ENCODE data around the gene TRIM28. TPM values are rescaled to one million over a fixed set of nuclear protein-coding genes. Genes with fewer than 3 reads are reported as not detected.

Gene TRIM28
- total and polyA plus RNA-seq, 7 donors: 84.8 to 236 (median 201) TPM

DNA sequence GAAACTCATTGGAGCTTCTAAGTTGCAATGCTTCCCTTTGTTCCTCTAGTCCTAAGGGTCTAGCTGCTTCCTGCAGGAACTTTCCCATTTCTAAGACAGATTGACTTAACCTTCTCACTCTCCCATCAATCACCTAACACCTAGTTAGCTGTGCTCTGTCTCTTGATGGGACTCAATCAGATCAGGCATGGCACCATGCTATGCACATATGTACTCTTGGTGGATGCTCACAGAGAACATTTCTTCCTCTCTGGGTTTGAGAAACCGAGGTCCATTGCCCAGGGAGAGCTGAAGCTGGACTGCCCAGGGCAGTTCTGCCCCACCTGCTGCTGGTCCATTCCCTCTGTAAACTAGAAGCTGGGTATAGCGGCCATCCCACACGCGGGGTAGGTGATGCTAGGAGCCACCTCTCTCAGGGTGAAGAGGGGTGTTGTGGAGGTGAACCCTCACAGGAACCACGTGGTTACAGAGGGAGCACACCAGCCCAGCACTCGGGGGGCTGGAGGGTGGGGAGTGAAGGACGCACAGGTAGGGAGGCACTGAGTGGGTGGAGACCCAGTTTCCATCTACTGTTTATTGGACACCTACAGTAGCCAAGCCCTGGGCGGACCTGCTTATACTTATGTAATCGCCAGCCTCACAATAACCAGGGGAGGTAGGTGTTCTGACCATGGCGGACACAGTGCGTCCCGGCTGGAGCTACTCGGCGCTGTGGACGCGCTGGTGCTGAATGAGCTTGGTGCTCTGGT lies 17.7 kb downstream of the TRIM28 start:
- peak overlapping the region; percentile 57 to 71 (median 65) for H3K27ac ChIP-seq
- H3K27me3 ChIP-seq: no peaks in the 10 kb centered on the region
- H3K9me3 ChIP-seq: no peaks in the 10 kb centered on the region
- DNase-seq: no peak
- intact Hi-C loops (cut with DNase I): no loop called here
- TF ChIP-seq, protein P1, sequence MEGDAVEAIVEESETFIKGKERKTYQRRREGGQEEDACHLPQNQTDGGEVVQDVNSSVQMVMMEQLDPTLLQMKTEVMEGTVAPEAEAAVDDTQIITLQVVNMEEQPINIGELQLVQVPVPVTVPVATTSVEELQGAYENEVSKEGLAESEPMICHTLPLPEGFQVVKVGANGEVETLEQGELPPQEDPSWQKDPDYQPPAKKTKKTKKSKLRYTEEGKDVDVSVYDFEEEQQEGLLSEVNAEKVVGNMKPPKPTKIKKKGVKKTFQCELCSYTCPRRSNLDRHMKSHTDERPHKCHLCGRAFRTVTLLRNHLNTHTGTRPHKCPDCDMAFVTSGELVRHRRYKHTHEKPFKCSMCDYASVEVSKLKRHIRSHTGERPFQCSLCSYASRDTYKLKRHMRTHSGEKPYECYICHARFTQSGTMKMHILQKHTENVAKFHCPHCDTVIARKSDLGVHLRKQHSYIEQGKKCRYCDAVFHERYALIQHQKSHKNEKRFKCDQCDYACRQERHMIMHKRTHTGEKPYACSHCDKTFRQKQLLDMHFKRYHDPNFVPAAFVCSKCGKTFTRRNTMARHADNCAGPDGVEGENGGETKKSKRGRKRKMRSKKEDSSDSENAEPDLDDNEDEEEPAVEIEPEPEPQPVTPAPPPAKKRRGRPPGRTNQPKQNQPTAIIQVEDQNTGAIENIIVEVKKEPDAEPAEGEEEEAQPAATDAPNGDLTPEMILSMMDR (IDR thresholded peaks at IDR 0.05): no peak
- TF ChIP-seq EP300 (IDR thresholded peaks at IDR 0.05): no peak
- no peak for TF ChIP-seq POLR2A (IDR thresholded peaks at IDR 0.05)
- no peak for TF ChIP-seq POLR2AphosphoS5 (IDR thresholded peaks at IDR 0.05)
- peaks cover 3 to 10% (median 5%) of the 10 kb centered on the region in 4 donors for H3K36me3 ChIP-seq
- 47 to 64% methylated on average over 16 of the region's 16 CpGs for WGBS, 2 donors
- peak overlapping the region; percentile 33 to 51 (median 41) for H3K4me3 ChIP-seq
- peaks cover 0 to 49% (median 44%) of the 10 kb centered on the region in 4 donors for H3K4me1 ChIP-seq

GRCh38 chr19:58562122-58563033 lies 18.5 kb downstream of the TRIM28 start:
- Histone ChIP-seq H3K27ac (peak overlapping the region; percentile 57 to 71 (median 65)), H3K9me3 (no peaks in the 10 kb centered on the region), H3K36me3 (peaks cover 0 to 13% (median 0%) of the 10 kb centered on the region in 4 donors), H3K4me1 (peaks cover 0 to 41% (median 36%) of the 10 kb centered on the region in 4 donors), H3K4me3 (peak overlapping the region; percentile 33 to 51 (median 41)), H3K27me3 (no peaks in the 10 kb centered on the region)
- WGBS, 2 donors: 4 to 9% methylated on average over 107 of the region's 107 CpGs
- peak; percentile 80 for DNase-seq
- no peak for TF ChIP-seq POLR2A (IDR thresholded peaks at IDR 0.05)
- peak in 3 of 4 donors; percentile 3 to 63 (median 23) for TF ChIP-seq POLR2AphosphoS5 (IDR thresholded peaks at IDR 0.05)
- intact Hi-C loops (cut with DNase I): no loop called here

GRCh38 chr19:58563034-58563573 lies 19.2 kb downstream of the TRIM28 start:
- no peaks in the 10 kb centered on the region for H3K27me3 ChIP-seq
- peaks cover 0 to 15% (median 0%) of the 10 kb centered on the region in 4 donors for H3K36me3 ChIP-seq
- WGBS, 2 donors: 3 to 5% methylated on average over 40 of the region's 40 CpGs
- H3K27ac ChIP-seq: peak overlapping the region; percentile 57 to 71 (median 65)
- peak; percentile 71 for DNase-seq
- TF ChIP-seq POLR2AphosphoS5 (IDR thresholded peaks at IDR 0.05): no peak
- no peak for TF ChIP-seq POLR2A (IDR thresholded peaks at IDR 0.05)
- TF ChIP-seq, protein P1 (IDR thresholded peaks at IDR 0.05): no peak
- TF ChIP-seq EP300 (IDR thresholded peaks at IDR 0.05): no peak
- peaks cover 0 to 36% (median 33%) of the 10 kb centered on the region in 4 donors for H3K4me1 ChIP-seq
- intact Hi-C loops (cut with DNase I): no loop called here
- H3K9me3 ChIP-seq: no peaks in the 10 kb centered on the region
- peak overlapping the region; percentile 33 to 51 (median 41) for H3K4me3 ChIP-seq

DNA sequence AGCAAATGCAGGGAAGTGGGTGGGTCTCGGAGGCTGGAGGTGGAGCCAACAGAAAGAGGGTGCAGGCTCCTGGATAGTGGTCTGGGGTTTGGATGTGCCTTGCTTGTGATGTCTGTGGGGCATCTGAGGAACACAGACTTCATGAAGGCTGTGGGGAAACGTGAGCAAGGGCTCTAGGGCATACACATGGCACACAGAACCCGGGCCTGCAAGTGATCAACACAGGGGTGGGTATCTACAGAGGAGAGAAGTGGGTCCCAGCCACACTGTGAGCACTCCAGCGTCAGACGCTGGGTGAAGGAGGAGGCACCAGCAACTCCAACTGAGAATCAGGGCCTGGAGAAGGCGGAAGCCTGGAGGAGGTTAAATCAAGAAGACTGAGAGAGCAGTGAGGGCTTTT lies 20.0 kb downstream of the TRIM28 start:
- Histone ChIP-seq H3K4me1 (peaks cover 0 to 36% (median 33%) of the 10 kb centered on the region in 4 donors), H3K27ac (no peak overlapping the region), H3K27me3 (no peaks in the 10 kb centered on the region), H3K36me3 (peaks cover 0 to 19% (median 2%) of the 10 kb centered on the region in 4 donors), H3K4me3 (no peak overlapping the region), H3K9me3 (no peaks in the 10 kb centered on the region)
- WGBS, 2 donors: 78 to 85% methylated on average over 6 of the region's 6 CpGs
- intact Hi-C loops (cut with DNase I): no loop called here
- DNase-seq: peak; percentile 40
- TF ChIP-seq, protein P1 (IDR thresholded peaks at IDR 0.05): no peak
- TF ChIP-seq EP300 (IDR thresholded peaks at IDR 0.05) (no peak), POLR2AphosphoS5 (IDR thresholded peaks at IDR 0.05) (no peak), POLR2A (IDR thresholded peaks at IDR 0.05) (no peak)
